HG02840 (cell line): ENCODE measurements around the gene ERAP2.

Source experiments
- ATAC-seq: cut with Tn5 transposase; IDR thresholded peaks from one replicate; pipeline ENCODE4 v1.9.1; 2021; ENCODE audit warnings: mild to moderate bottlenecking, moderate library complexity, moderate number of reproducible peaks; ENCODE audit not compliant: unreplicated experiment, low FRiP score

ERAP2 gene

GRCh38 chr5:96885518-96886338 is 9.4 kb downstream of the ERAP2 start:
- peak; percentile 83 for ATAC-seq

GRCh38 chr5:96893342-96893741 is 17.0 kb downstream of the ERAP2 start:
- no peak for ATAC-seq

GRCh38 chr5:96896276-96896675 is 20.0 kb downstream of the ERAP2 start:
- no peak for ATAC-seq

GRCh38 chr5:96896806-96897205 is 20.5 kb downstream of the ERAP2 start:
- ATAC-seq, result peak; percentile 87

- no peak for ATAC-seq
Observed at GRCh38 chr5:96901384-96901783, 25.1 kb downstream of the ERAP2 start.

GRCh38 chr5:96901841-96902240 is 25.5 kb downstream of the ERAP2 start:
- ATAC-seq, result no peak

- no peak for ATAC-seq
Observed at GRCh38 chr5:96902876-96903275, 26.6 kb downstream of the ERAP2 start.

GRCh38 chr5:96903300-96903699 is 27.0 kb downstream of the ERAP2 start:
- no peak for ATAC-seq

- ATAC-seq, result no peak
Observed at GRCh38 chr5:96904054-96904931, 28.0 kb downstream of the ERAP2 start.

- ATAC-seq, result no peak
Observed at GRCh38 chr5:96905864-96906263, 29.6 kb downstream of the ERAP2 start.

- no peak for ATAC-seq
Observed at GRCh38 chr5:96909003-96909402, 32.7 kb downstream of the ERAP2 start.

- no peak for ATAC-seq
Observed at GRCh38 chr5:96909435-96909834, 33.1 kb downstream of the ERAP2 start.

GRCh38 chr5:96911139-96911538 is 34.8 kb downstream of the ERAP2 start:
- ATAC-seq, result no peak

- no peak for ATAC-seq
Observed at GRCh38 chr5:96913233-96913632, 36.9 kb downstream of the ERAP2 start.

GRCh38 chr5:96919754-96920197 is 43.5 kb downstream of the ERAP2 start:
- peak; percentile 53 for ATAC-seq

- ATAC-seq, result no peak
Observed at GRCh38 chr5:96920744-96921355, 44.5 kb downstream of the ERAP2 start.

GRCh38 chr5:96922499-96923244 is 46.4 kb downstream of the ERAP2 start:
- ATAC-seq, result no peak

GRCh38 chr5:96924016-96924443 is 47.7 kb downstream of the ERAP2 start:
- no peak for ATAC-seq

GRCh38 chr5:96926276-96926675 is 50.0 kb downstream of the ERAP2 start:
- ATAC-seq, result no peak

- ATAC-seq, result no peak
Observed at GRCh38 chr5:96927008-96927407, 50.7 kb downstream of the ERAP2 start.
